NOMO-1 (cell line): ENCODE data around the gene CEP76.
"Not testable (repeated sequence)": the region's sequence is repeated elsewhere in the genome, so short reads cannot be mapped to it uniquely, and the experiment has no call there.

Experiments
- DNase-seq, 2 experiments: peaks; one replicate each; lab custom pipeline; 2025; ENCODE audit not compliant: unreplicated experiment in 2 of 2; lab: John Stamatoyannopoulos, UW

Gene CEP76

GRCh38 chr18:12645751-12646203 lies 56.7 kb downstream of the CEP76 start:
- DNase-seq = no peak

- no peak for DNase-seq
Observed at GRCh38 chr18:12645254-12645653, 57.3 kb downstream of the CEP76 start.

- DNase-seq = not testable (repeated sequence)
Observed at GRCh38 chr18:12643756-12644155, 58.8 kb downstream of the CEP76 start.

- no peak for DNase-seq
Observed at GRCh38 chr18:12640881-12641200, 61.7 kb downstream of the CEP76 start.

- DNase-seq = no peak
Observed at GRCh38 chr18:12639990-12640880, 62.3 kb downstream of the CEP76 start.

- no peak for DNase-seq
Observed at GRCh38 chr18:12638644-12639124, 63.8 kb downstream of the CEP76 start.

GRCh38 chr18:12637901-12638643 lies 64.5 kb downstream of the CEP76 start:
- DNase-seq = no peak

GRCh38 chr18:12637393-12637792 lies 65.1 kb downstream of the CEP76 start:
- no peak for DNase-seq

- no peak for DNase-seq
Observed at GRCh38 chr18:12631831-12632477, 70.6 kb downstream of the CEP76 start.

GRCh38 chr18:12630136-12630535 lies 72.4 kb downstream of the CEP76 start:
- DNase-seq = no peak

- DNase-seq = no peak
Observed at GRCh38 chr18:12628706-12629702, 73.5 kb downstream of the CEP76 start.

- DNase-seq = not testable (repeated sequence)
Observed at GRCh38 chr18:12627199-12627598, 75.3 kb downstream of the CEP76 start.

GRCh38 chr18:12625241-12625640 lies 77.3 kb downstream of the CEP76 start:
- no peak for DNase-seq
